ENCODE results near the gene AZI2. TPM values are rescaled to one million over a fixed set of nuclear protein-coding genes. Genes with fewer than 3 reads are reported as not detected.

The AZI2 gene
- polyA plus RNA-seq, 3 donors from 2014 or later: 36.7 to 50.6 (median 38.1) TPM

DNA sequence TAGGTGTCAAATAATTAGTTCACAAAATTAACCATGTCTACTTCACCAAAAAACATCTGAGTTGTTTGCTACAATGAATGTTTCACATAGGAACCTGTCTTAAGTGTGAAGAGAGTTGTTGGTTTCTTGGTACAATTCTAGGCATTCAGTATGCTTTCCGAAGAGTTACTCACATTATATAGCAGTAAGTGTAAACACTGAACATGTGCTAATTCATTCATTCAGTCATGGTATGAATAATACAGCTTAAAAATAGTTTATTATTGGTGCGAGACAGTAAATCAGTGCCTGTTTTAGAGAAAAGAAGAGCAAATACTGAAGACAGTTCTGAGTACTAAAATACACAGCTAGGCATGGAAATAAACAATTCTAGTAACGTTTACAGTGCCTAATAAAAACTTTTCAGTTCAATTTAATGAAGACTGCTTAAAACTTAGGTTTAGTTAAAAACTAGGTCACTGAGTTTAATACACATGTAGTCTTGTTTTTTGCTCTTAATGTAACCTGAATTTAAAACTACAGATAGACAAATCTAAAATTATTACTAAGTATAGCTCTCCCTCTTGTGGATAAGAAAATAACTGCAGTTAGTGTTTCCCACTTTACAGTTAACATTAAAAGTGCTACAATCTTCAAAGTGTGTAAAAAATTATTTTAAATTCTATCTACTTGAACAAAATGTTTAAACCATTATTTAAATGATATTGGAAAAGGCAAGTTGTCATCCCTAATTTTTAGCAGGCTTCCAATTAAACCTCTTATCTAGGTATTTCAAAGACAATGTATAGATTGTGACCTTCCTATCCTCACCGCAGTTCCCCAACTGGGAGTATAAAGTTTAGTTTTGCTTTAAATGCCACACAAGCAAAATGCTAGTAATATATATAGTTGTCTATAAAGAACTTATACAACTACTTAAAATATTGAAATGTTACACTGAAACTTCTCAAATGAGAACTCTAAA, 20.2 kb downstream of the AZI2 start:
- DNase-seq: peak; percentile 52 to 64 (median 57)
- H3K9me3 Mint-ChIP-seq: no peaks in the 10 kb centered on the region
- peaks cover 43 to 59% of the 10 kb centered on the region in 2 donors for H3K4me1 Mint-ChIP-seq
- peaks cover 0 to 8% (median 4%) of the 10 kb centered on the region in 3 donors for H3K27me3 Mint-ChIP-seq (ENCODE audit: low read depth in 3 of 3)
- peak overlapping the region in 4 of 5 donors; percentile 12 to 72 (median 58) for H3K4me3 Mint-ChIP-seq
- H3K27ac Mint-ChIP-seq: peak overlapping the region; percentile 44 to 91 (median 77)
- peaks cover 11 to 18% (median 18%) of the 10 kb centered on the region in 3 donors for H3K36me3 Mint-ChIP-seq

DNA sequence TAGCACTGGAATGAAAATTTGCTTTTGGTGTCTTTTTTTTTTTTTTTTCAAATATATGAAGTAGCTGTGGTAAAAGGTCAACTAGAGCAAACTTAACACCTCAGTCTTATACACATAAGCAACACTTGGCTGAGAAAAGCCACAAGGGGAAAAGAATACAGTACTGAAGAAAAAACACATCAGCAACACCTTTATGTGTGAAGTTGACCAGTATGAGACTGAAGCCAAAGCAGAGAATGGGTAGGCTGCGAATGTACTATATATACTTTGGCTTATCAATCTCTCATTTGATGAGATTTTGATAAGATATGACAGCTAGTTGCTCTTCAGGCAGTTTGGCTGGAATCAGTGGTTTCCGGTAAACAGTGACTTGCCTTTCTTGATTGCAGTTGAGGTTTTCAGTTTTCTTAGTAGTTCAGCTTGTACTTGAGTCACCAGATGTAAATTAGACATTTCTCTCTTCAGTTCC, 22.1 kb downstream of the AZI2 start:
- peak overlapping the region; percentile 49 to 77 (median 69) for H3K4me3 Mint-ChIP-seq
- peaks cover 14 to 22% (median 18%) of the 10 kb centered on the region in 3 donors for H3K36me3 Mint-ChIP-seq
- peaks cover 0 to 8% (median 4%) of the 10 kb centered on the region in 3 donors for H3K27me3 Mint-ChIP-seq (ENCODE audit: low read depth in 3 of 3)
- peak overlapping the region; percentile 81 to 91 (median 85) for H3K27ac Mint-ChIP-seq
- H3K9me3 Mint-ChIP-seq: no peaks in the 10 kb centered on the region
- peaks cover 54 to 77% of the 10 kb centered on the region in 2 donors for H3K4me1 Mint-ChIP-seq
- DNase-seq: peak; percentile 82 to 90 (median 87)

- Mint-ChIP-seq H3K4me3 (no peak overlapping the region), H3K9me3 (no peaks in the 10 kb centered on the region), H3K4me1 (peaks cover 77 to 94% of the 10 kb centered on the region in 2 donors), H3K27ac (peak overlapping the region; percentile 9 to 73 (median 38)), H3K36me3 (peaks cover 33 to 39% (median 36%) of the 10 kb centered on the region in 3 donors), H3K27me3 (ENCODE audit: low read depth in 3 of 3) (peaks cover 0 to 9% (median 4%) of the 10 kb centered on the region in 3 donors)
- no peak for DNase-seq
Measured at GRCh38 chr3:28322464-28322863, 26.2 kb downstream of the AZI2 start.

GRCh38 chr3:28320981-28321380, 27.6 kb downstream of the AZI2 start:
- H3K36me3 Mint-ChIP-seq: peaks cover 33 to 39% (median 36%) of the 10 kb centered on the region in 3 donors
- no peaks in the 10 kb centered on the region for H3K9me3 Mint-ChIP-seq
- H3K27ac Mint-ChIP-seq: peak overlapping the region; percentile 12 to 88 (median 80)
- H3K4me1 Mint-ChIP-seq: peaks cover 64 to 94% of the 10 kb centered on the region in 2 donors
- H3K4me3 Mint-ChIP-seq: peak overlapping the region in 3 of 5 donors; percentile 1 to 30 (median 8)
- DNase-seq: no peak
- peaks cover 0 to 1% (median 0%) of the 10 kb centered on the region in 3 donors for H3K27me3 Mint-ChIP-seq (ENCODE audit: low read depth in 3 of 3)

- Mint-ChIP-seq H3K27me3 (ENCODE audit: low read depth in 3 of 3) (peaks cover 0 to 1% (median 0%) of the 10 kb centered on the region in 3 donors), H3K27ac (peak overlapping the region in 4 of 6 donors; percentile 38 to 83 (median 56)), H3K36me3 (peaks cover 26 to 31% (median 28%) of the 10 kb centered on the region in 3 donors), H3K4me1 (peaks cover 50 to 86% of the 10 kb centered on the region in 2 donors), H3K9me3 (no peaks in the 10 kb centered on the region), H3K4me3 (peak overlapping the region in 2 of 5 donors; percentile 20 to 51)
- peak; percentile 61 to 72 (median 65) for DNase-seq
Measured at GRCh38 chr3:28317438-28318022, 31.1 kb downstream of the AZI2 start.

GRCh38 chr3:28316226-28316625, 32.4 kb downstream of the AZI2 start:
- Mint-ChIP-seq H3K4me1 (peaks cover 42 to 83% of the 10 kb centered on the region in 2 donors), H3K36me3 (peaks cover 20 to 27% (median 25%) of the 10 kb centered on the region in 3 donors), H3K27ac (peak overlapping the region in 2 of 6 donors; percentile 2 to 22)

DNA sequence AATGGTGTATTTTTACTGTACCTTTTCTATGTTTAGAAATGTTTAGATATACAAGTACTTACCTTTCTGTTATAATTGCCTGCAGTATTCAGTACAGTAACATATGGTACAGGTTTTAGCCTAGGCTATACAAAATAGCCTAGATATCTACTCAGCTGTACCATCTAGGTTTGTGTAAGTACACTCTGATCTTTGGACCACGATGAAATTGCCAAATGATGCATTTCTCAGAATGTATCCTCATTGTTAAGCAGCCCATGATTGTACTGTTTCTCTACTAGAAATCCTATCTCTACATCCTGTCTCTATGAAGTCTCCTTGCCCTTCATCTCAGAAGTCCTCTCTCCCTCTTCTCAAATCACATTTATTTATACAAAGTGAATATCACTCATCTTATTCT, 32.9 kb downstream of the AZI2 start:
- Mint-ChIP-seq H3K4me1 (peaks cover 40 to 83% of the 10 kb centered on the region in 2 donors), H3K27ac (peak overlapping the region; percentile 2 to 70 (median 22)), H3K36me3 (peaks cover 15 to 26% (median 20%) of the 10 kb centered on the region in 3 donors), H3K9me3 (no peaks in the 10 kb centered on the region), H3K27me3 (ENCODE audit: low read depth in 3 of 3) (peaks cover 0 to 1% (median 0%) of the 10 kb centered on the region in 3 donors), H3K4me3 (no peak overlapping the region)
- DNase-seq: no peak

More at GRCh38 chr3:28316226-28316625, 32.4 kb downstream of the AZI2 start:
- Mint-ChIP-seq H3K4me3 (no peak overlapping the region), H3K9me3 (no peaks in the 10 kb centered on the region), H3K27me3 (ENCODE audit: low read depth in 3 of 3) (peaks cover 0 to 1% (median 0%) of the 10 kb centered on the region in 3 donors)
- no peak for DNase-seq

DNA sequence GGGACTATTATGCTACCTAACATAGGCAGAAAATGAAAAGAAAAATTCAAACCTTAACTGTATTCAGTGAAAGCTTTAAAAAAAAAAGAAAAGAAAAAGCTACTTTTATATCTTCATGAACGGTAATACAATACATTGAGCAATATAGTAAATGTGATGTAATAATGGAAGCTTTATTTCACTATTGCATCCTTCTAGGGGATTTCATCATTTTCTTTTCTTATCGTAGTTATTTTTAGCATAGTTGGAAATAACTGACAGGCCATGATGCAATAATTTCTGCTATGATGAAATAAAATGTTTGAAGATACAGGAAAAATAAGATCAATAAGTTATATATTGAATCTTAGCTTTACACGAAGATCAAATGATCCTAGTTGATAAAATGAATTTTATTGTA, 40.4 kb downstream of the AZI2 start:
- Mint-ChIP-seq H3K4me3 (peak overlapping the region in 3 of 5 donors; percentile 12 to 70 (median 52)), H3K36me3 (peaks cover 10 to 37% (median 25%) of the 10 kb centered on the region in 3 donors), H3K9me3 (no peaks in the 10 kb centered on the region), H3K27ac (peak overlapping the region in 2 of 6 donors; percentile 38 to 55), H3K4me1 (peaks cover 55 to 85% of the 10 kb centered on the region in 2 donors), H3K27me3 (ENCODE audit: low read depth in 3 of 3) (peaks cover 0 to 3% (median 3%) of the 10 kb centered on the region in 3 donors)
- DNase-seq: no peak

DNA sequence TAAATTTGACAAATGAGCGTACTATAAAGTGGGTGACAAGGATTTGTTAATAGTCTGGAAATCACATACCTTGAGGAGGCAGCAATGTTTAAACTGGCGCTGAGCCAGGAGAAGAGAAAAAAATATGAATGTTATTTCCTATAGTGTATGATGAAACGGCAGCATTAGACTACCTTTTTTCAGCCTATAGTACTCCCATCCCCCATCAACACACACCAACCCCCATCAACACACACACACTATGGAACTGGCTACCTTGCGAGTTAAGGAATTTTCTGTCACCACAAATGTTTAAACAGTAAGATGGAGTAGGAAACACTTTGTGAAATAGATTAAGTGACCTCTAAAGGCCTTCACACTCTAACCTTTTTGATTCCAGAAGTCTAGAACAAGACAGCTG, 46.9 kb downstream of the AZI2 start:
- Mint-ChIP-seq H3K4me3 (peak overlapping the region in 4 of 5 donors; percentile 7 to 55 (median 11)), H3K9me3 (no peaks in the 10 kb centered on the region), H3K27ac (peak overlapping the region; percentile 49 to 87 (median 77)), H3K36me3 (peaks cover 7 to 22% (median 20%) of the 10 kb centered on the region in 3 donors), H3K4me1 (peaks cover 67 to 97% of the 10 kb centered on the region in 2 donors), H3K27me3 (ENCODE audit: low read depth in 3 of 3) (peaks cover 0 to 2% (median 0%) of the 10 kb centered on the region in 3 donors)
- no peak for DNase-seq

DNA sequence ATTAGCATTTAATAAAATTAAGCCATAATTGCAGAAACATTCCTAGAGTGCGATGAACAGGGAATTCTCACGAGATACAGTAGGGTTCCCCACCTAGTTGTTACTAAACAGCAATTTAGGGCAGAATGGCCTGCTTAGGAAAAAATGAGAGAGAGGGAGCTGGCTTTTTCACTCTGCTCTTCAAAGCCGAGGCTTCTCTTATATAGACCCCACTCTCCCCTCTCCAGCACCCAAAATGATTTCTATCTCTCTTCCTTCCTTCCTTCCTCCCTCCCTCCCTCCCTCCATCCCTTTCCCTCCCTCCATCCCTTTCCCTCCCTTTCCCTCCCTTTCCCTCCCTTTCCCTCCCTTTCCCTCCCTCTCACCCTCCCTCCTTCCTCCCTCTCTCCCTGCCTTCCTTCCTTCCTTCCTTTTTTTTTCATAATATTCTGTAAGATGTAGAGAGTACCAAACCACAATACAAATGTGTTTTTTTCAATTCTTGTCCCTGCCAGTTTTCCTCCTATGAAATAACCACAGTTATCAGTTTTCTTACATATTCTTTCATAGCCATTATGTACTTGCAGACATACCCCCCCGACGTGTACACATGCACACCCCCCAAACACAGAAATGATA, 48.2 kb downstream of the AZI2 start:
- Mint-ChIP-seq H3K4me1 (peaks cover 64 to 96% of the 10 kb centered on the region in 2 donors), H3K27ac (peak overlapping the region; percentile 70 to 89 (median 88)), H3K9me3 (no peaks in the 10 kb centered on the region), H3K36me3 (peaks cover 8 to 21% (median 18%) of the 10 kb centered on the region in 3 donors), H3K27me3 (ENCODE audit: low read depth in 3 of 3) (peaks cover 0 to 2% (median under 1%) of the 10 kb centered on the region in 3 donors), H3K4me3 (peak overlapping the region; percentile 55 to 83 (median 66))
- no peak for DNase-seq

DNA sequence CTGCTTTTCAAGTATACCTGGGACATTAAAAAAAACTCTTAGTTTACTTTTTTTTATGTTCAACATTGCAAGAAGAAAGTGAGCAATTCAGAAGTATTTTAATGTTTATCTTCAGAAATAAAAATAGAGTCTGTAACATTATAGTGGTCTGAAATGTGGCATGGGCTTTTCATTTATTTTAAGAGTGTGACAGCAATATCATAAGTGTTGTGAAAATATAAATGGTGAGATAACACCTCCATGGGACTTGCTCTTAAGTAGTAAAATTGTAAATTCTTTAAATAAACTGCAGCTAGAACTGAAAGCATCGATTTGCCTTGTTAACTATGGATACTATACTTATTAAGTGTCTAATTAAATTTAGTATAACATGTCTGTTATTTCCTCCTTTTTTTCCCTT, 48.9 kb downstream of the AZI2 start:
- Mint-ChIP-seq H3K9me3 (no peaks in the 10 kb centered on the region), H3K36me3 (peaks cover 8 to 19% (median 12%) of the 10 kb centered on the region in 3 donors), H3K27me3 (ENCODE audit: low read depth in 3 of 3) (peaks cover 1 to 6% (median 5%) of the 10 kb centered on the region in 3 donors), H3K4me3 (peak overlapping the region; percentile 55 to 78 (median 66)), H3K27ac (peak overlapping the region; percentile 70 to 88 (median 78)), H3K4me1 (peaks cover 63 to 96% of the 10 kb centered on the region in 2 donors)
- no peak for DNase-seq

- peak in 2 of 3 donors; percentile 24 to 36 for DNase-seq
- H3K27me3 Mint-ChIP-seq (ENCODE audit: low read depth in 3 of 3): peaks cover 1 to 6% (median 6%) of the 10 kb centered on the region in 3 donors
- peaks cover 68 to 83% of the 10 kb centered on the region in 2 donors for H3K4me1 Mint-ChIP-seq
- peak overlapping the region; percentile 88 to 95 (median 89) for H3K4me3 Mint-ChIP-seq
- H3K27ac Mint-ChIP-seq: peak overlapping the region; percentile 85 to 97 (median 94)
- H3K9me3 Mint-ChIP-seq: no peaks in the 10 kb centered on the region
- peaks cover 8 to 19% (median 8%) of the 10 kb centered on the region in 3 donors for H3K36me3 Mint-ChIP-seq
Measured at GRCh38 chr3:28295898-28296490, 52.6 kb downstream of the AZI2 start.

All from immature natural killer cell (primary cell).